Suprapubic skin (tissue), 4 donors: ENCODE measurements around the gene NAPB. TPM values are rescaled to one million over a fixed set of nuclear protein-coding genes. Genes with fewer than 3 reads are reported as not detected.

ENCODE experiments used
- DNase-seq, 2 donors: peaks; one replicate each; pipeline ENCODE4 v3.0.0-alpha.2; 2019; ENCODE audit warnings: low spot score in 2 of 2
- H3K27ac ChIP-seq: fragments of 200-600 bp; sonication (generic); one replicate; pipeline ENCODE4 v1.5.1; 2019
- H3K27me3 ChIP-seq: fragments of 200-600 bp; sonication (generic); one replicate; pipeline ENCODE4 v1.5.1; 2019
- H3K36me3 ChIP-seq: fragments of 200-600 bp; sonication (generic); one replicate; pipeline ENCODE4 v1.5.1; 2019
- H3K4me1 ChIP-seq: fragments of 200-600 bp; sonication (generic); one replicate; pipeline ENCODE4 v1.5.1; 2019
- H3K4me3 ChIP-seq: fragments of 200-600 bp; sonication (generic); one replicate; pipeline ENCODE4 v1.5.1; 2019; ENCODE audit warnings: mild to moderate bottlenecking
- H3K9me3 ChIP-seq: fragments of 200-600 bp; sonication (generic); one replicate; pipeline ENCODE4 v1.5.1; 2019
- EP300 ChIP-seq: sonication (generic); formaldehyde crosslinking; IDR thresholded peaks from one replicate; pipeline ENCODE4 v1.6.1; 2017; ENCODE audit warnings: antibody characterized with exemption
- POLR2A ChIP-seq, 2 donors: fragments of 450-650 bp; IDR thresholded peaks; one replicate each; pipeline ENCODE4 v1.6.1; 2017; ENCODE audit warnings: antibody characterized with exemption in 2 of 2, mild to moderate bottlenecking in 2 of 2, moderate library complexity in 2 of 2
- POLR2AphosphoS5 ChIP-seq, 3 donors: sonication (generic); formaldehyde crosslinking; IDR thresholded peaks; one replicate each; pipeline ENCODE4 v1.6.1; 2017; ENCODE audit warnings: antibody characterized with exemption in 3 of 3
- WGBS: methylation state at CpG from one replicate; pipeline ENCODE4 v1.1.5; 2018; 5-methylcytosine and 5-hydroxymethylcytosine counted together
- total RNA-seq, 4 donors: library from RNA; depleted of rRNA; stranded (reverse); fragments of >200 nt; gene quantifications; one replicate each; pipeline ENCODE4 v1.1.0, GENCODE V29; 2016
- TF ChIP-seq, protein P1 (sequence below), 2 donors: fragments of 200-600 bp in 1 of 2; fragments of 450-650 bp in 1 of 2; sonication (generic) in 1 of 2; IDR thresholded peaks; one replicate each; pipeline ENCODE4 v1.5.1; 2016 to 2019; ENCODE audit warnings: antibody characterized with exemption in 2 of 2, mild to moderate bottlenecking in 1 of 2, moderate library complexity in 1 of 2

Gene NAPB
- total RNA-seq, 4 donors from 2014 or later: 6.6 to 21.6 (median 8.9) TPM

- Histone ChIP-seq H3K4me1 (no peaks in the 10 kb centered on the region), H3K27ac (no peak overlapping the region), H3K9me3 (no peaks in the 10 kb centered on the region), H3K36me3 (no peaks in the 10 kb centered on the region), H3K4me3 (no peak overlapping the region), H3K27me3 (no peaks in the 10 kb centered on the region)
- no peak for TF ChIP-seq POLR2A (IDR thresholded peaks at IDR 0.05)
- TF ChIP-seq EP300: no peak
- TF ChIP-seq, protein P1, sequence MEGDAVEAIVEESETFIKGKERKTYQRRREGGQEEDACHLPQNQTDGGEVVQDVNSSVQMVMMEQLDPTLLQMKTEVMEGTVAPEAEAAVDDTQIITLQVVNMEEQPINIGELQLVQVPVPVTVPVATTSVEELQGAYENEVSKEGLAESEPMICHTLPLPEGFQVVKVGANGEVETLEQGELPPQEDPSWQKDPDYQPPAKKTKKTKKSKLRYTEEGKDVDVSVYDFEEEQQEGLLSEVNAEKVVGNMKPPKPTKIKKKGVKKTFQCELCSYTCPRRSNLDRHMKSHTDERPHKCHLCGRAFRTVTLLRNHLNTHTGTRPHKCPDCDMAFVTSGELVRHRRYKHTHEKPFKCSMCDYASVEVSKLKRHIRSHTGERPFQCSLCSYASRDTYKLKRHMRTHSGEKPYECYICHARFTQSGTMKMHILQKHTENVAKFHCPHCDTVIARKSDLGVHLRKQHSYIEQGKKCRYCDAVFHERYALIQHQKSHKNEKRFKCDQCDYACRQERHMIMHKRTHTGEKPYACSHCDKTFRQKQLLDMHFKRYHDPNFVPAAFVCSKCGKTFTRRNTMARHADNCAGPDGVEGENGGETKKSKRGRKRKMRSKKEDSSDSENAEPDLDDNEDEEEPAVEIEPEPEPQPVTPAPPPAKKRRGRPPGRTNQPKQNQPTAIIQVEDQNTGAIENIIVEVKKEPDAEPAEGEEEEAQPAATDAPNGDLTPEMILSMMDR (IDR thresholded peaks at IDR 0.05): no peak
- TF ChIP-seq POLR2AphosphoS5 (IDR thresholded peaks at IDR 0.05): no peak
- WGBS: 71% methylated on average over 11 of the region's 11 CpGs
- no peak for DNase-seq
Observed at GRCh38 chr20:23451956-23452487, 30.7 kb upstream of the NAPB start.

GRCh38 chr20:23450877-23451276 is 29.6 kb upstream of the NAPB start:
- Histone ChIP-seq H3K4me1 (no peaks in the 10 kb centered on the region), H3K9me3 (no peaks in the 10 kb centered on the region), H3K27ac (no peak overlapping the region), H3K27me3 (no peaks in the 10 kb centered on the region), H3K4me3 (no peak overlapping the region), H3K36me3 (no peaks in the 10 kb centered on the region)
- WGBS: 91% methylated on average over 1 of the region's 1 CpG
- no peak for DNase-seq
- TF ChIP-seq, protein P1 (IDR thresholded peaks at IDR 0.05): no peak
- TF ChIP-seq POLR2AphosphoS5 (IDR thresholded peaks at IDR 0.05) (no peak), POLR2A (IDR thresholded peaks at IDR 0.05) (no peak), EP300 (no peak)

- Histone ChIP-seq H3K27ac (no peak overlapping the region), H3K4me3 (no peak overlapping the region), H3K4me1 (no peaks in the 10 kb centered on the region), H3K9me3 (no peaks in the 10 kb centered on the region), H3K36me3 (no peaks in the 10 kb centered on the region), H3K27me3 (no peaks in the 10 kb centered on the region)
- TF ChIP-seq POLR2A (IDR thresholded peaks at IDR 0.05) (no peak), EP300 (no peak), POLR2AphosphoS5 (IDR thresholded peaks at IDR 0.05) (no peak)
- TF ChIP-seq, protein P1 (IDR thresholded peaks at IDR 0.05): no peak
- DNase-seq: no peak
- WGBS: 52% methylated on average over 3 of the region's 3 CpGs
Observed at GRCh38 chr20:23449421-23449820, 28.1 kb upstream of the NAPB start.

GRCh38 chr20:23448167-23448566 is 26.9 kb upstream of the NAPB start:
- H3K27ac ChIP-seq: no peak overlapping the region
- no peak for DNase-seq
- H3K27me3 ChIP-seq: no peaks in the 10 kb centered on the region
- H3K4me3 ChIP-seq: no peak overlapping the region
- H3K9me3 ChIP-seq: no peaks in the 10 kb centered on the region
- TF ChIP-seq POLR2A (IDR thresholded peaks at IDR 0.05) (no peak), POLR2AphosphoS5 (IDR thresholded peaks at IDR 0.05) (no peak), EP300 (no peak)
- TF ChIP-seq, protein P1 (IDR thresholded peaks at IDR 0.05): no peak
- WGBS: 88% methylated on average over 5 of the region's 5 CpGs
- no peaks in the 10 kb centered on the region for H3K4me1 ChIP-seq
- H3K36me3 ChIP-seq: no peaks in the 10 kb centered on the region

DNA sequence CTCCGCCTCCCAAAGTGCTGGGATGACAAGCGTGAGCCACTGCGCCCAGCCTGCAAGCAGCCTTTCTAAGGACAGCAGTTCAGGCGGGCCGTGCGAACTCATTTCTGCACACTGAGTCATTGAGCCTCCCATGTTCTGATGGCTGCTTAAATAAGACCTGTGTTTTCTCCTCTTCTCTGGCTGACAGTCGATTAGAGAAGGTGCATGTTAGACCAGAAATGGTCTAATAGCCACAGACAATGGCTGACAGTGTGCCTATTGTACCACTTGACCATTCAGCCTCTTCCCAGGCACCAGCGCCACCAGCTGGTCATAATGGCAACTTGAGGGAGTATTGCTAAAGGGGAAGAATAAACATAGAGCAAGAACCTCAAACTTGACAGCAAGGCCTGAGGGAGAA is 25.2 kb upstream of the NAPB start:
- WGBS: 71% methylated on average over 8 of the region's 8 CpGs
- Histone ChIP-seq H3K36me3 (no peaks in the 10 kb centered on the region), H3K4me1 (no peaks in the 10 kb centered on the region), H3K9me3 (no peaks in the 10 kb centered on the region), H3K27ac (no peak overlapping the region), H3K27me3 (no peaks in the 10 kb centered on the region), H3K4me3 (no peak overlapping the region)
- no peak for DNase-seq
- no peak for TF ChIP-seq POLR2AphosphoS5 (IDR thresholded peaks at IDR 0.05)
- TF ChIP-seq EP300: no peak
- TF ChIP-seq, protein P1 (IDR thresholded peaks at IDR 0.05): no peak
- TF ChIP-seq POLR2A (IDR thresholded peaks at IDR 0.05): no peak
